Esophagus squamous epithelium (tissue), 4 donors: Measurements from ENCODE around the gene FAM24A.

ENCODE experiments used
- CTCF ChIP-seq, 6 experiments: fragments of 450-650 bp in 4 of 6; fragments of 200-600 bp in 2 of 6; sonication (generic) in 2 of 6; IDR thresholded peaks; one replicate each; pipeline ENCODE4 v1.5.1; 2016 to 2019; ENCODE audit warnings: antibody characterized with exemption in 6 of 6, mild to moderate bottlenecking in 4 of 6, moderate library complexity in 4 of 6
- POLR2A ChIP-seq, 4 donors: fragments of 450-650 bp; IDR thresholded peaks; one replicate each; pipeline ENCODE4 v1.6.1; 2017; ENCODE audit warnings: antibody characterized with exemption in 4 of 4, mild to moderate bottlenecking in 4 of 4, moderate library complexity in 3 of 4

GRCh38 chr10:122882766-122883165 lies 27.6 kb upstream of the FAM24A start:
- TF ChIP-seq CTCF (IDR thresholded peaks at IDR 0.05): no peak
- TF ChIP-seq POLR2A (IDR thresholded peaks at IDR 0.05): no peak
